HepG2 (cell line): Measurements from ENCODE around the gene TCF19. TPM values are rescaled to one million over a fixed set of nuclear protein-coding genes. Genes with fewer than 3 reads are reported as not detected.

Experiments used
- CBX1 ChIP-seq: IDR thresholded peaks from one replicate; pipeline ENCODE4 v1.6.1; 2016; ENCODE audit warnings: antibody characterized with exemption, low read depth
- ELF1 ChIP-seq: sonication (generic); formaldehyde crosslinking; IDR thresholded peaks from 2 replicates; pipeline ENCODE4 v1.4.0; 2020; ENCODE audit warnings: missing genetic modification reagents
- GABPA ChIP-seq, 2 experiments: IDR thresholded peaks; 2 replicates each; pipeline ENCODE4 v1.6.1; 2011 to 2016; ENCODE audit warnings: low read depth in 2 of 2, low read length in 1 of 2, missing biosample characterization in 1 of 2, missing genetic modification characterization in 1 of 2
- KLF15 ChIP-seq: sonication (generic); formaldehyde crosslinking; IDR thresholded peaks from 2 replicates; pipeline ENCODE4 v1.8.1; 2023; ENCODE audit warnings: borderline replicate concordance, mild to moderate bottlenecking, inconsistent platforms, missing genetic modification reagents, mixed read lengths
- SIN3A ChIP-seq: IDR thresholded peaks from 2 replicates; pipeline ENCODE4 v1.6.1; 2011; ENCODE audit warnings: low read depth, mild to moderate bottlenecking, control low read depth, low read length, borderline replicate concordance
- SRF ChIP-seq: IDR thresholded peaks from 2 replicates; pipeline ENCODE4 v1.6.1; 2011; ENCODE audit warnings: mild to moderate bottlenecking, low read depth, low read length, moderate library complexity
- ZIK1 ChIP-seq: sonication (generic); formaldehyde crosslinking; IDR thresholded peaks from 2 replicates; pipeline ENCODE4 v1.5.0; 2020; ENCODE audit warnings: mild to moderate bottlenecking, low read depth, missing genetic modification reagents, borderline replicate concordance
- ZNF230 ChIP-seq: sonication (generic); formaldehyde crosslinking; IDR thresholded peaks from 2 replicates; pipeline ENCODE4 v1.4.0; 2020; ENCODE audit warnings: mild to moderate bottlenecking, missing genetic modification reagents
- ZNF251 ChIP-seq: sonication (generic); formaldehyde crosslinking; IDR thresholded peaks from 2 replicates; pipeline ENCODE4 v1.9.0; 2021; ENCODE audit warnings: mild to moderate bottlenecking, missing genetic modification reagents
- ZNF331 ChIP-seq: sonication (generic); formaldehyde crosslinking; IDR thresholded peaks from 2 replicates; pipeline ENCODE4 v1.4.0; 2020; ENCODE audit warnings: missing genetic modification reagents
- ZNF343 ChIP-seq: sonication (generic); formaldehyde crosslinking; IDR thresholded peaks from 2 replicates; pipeline ENCODE4 v1.4.0; 2020; ENCODE audit warnings: mild to moderate bottlenecking, missing genetic modification reagents
- ZSCAN22 ChIP-seq: sonication (generic); formaldehyde crosslinking; IDR thresholded peaks from 2 replicates; pipeline ENCODE4 v1.4.0; 2020; ENCODE audit warnings: mild to moderate bottlenecking, missing genetic modification reagents
- polyA plus RNA-seq, 8 experiments: library from polyadenylated mRNA; depleted of rRNA in 3 of 8; stranded (reverse) in 7 of 8; unstranded in 1 of 8; fragments of >200 nt; fragmentation: Illumina TruSeq in 4 of 8; extraction: Trizol in 4 of 8; gene quantifications; 2 replicates each; pipeline versions ENCODE4 v1.2.1 to v1.2.3, GENCODE V29; 2011 to 2016; ENCODE audit warnings: low read depth in 4 of 8, missing spikeins in 1 of 8, mixed read lengths in 1 of 8; ENCODE audit not compliant: insufficient read depth in 1 of 8
- total RNA-seq, 5 experiments: library from RNA; depleted of rRNA; stranded (reverse); fragments of >200 nt; fragmentation: Illumina TruSeq; extraction: Trizol; gene quantifications; 2 replicates each; pipeline ENCODE4 v1.2.3, GENCODE V29; 2016; ENCODE audit warnings: low read depth in 1 of 5
- TF ChIP-seq, protein P1 (sequence below), 2 experiments: sonication (generic) in 1 of 2; formaldehyde crosslinking in 1 of 2; IDR thresholded peaks; 2 replicates each; pipeline versions ENCODE4 v1.6.1 to v1.9.0; 2014 to 2022; ENCODE audit warnings: antibody characterized with exemption in 1 of 2, borderline replicate concordance in 1 of 2, inconsistent platforms in 1 of 2, low read depth in 1 of 2, missing genetic modification reagents in 1 of 2
- TF ChIP-seq, protein P2 (sequence below): sonication (generic); formaldehyde crosslinking; IDR thresholded peaks from 2 replicates; pipeline ENCODE4 v1.8.0; 2022; ENCODE audit warnings: missing genetic modification reagents, mild to moderate bottlenecking, borderline replicate concordance
- TF ChIP-seq, protein P3 (sequence below): sonication (generic); formaldehyde crosslinking; IDR thresholded peaks from 2 replicates; pipeline ENCODE4 v1.4.0; 2020; ENCODE audit warnings: missing genetic modification reagents, borderline replicate concordance
- TF ChIP-seq, protein P4 (sequence below): sonication (generic); formaldehyde crosslinking; IDR thresholded peaks from 2 replicates; pipeline ENCODE4 v1.5.1; 2020; ENCODE audit warnings: missing genetic modification reagents, mild to moderate bottlenecking, borderline replicate concordance

The TCF19 gene
- total and polyA plus RNA-seq, 2 of the 13 experiments (the other 11 are each of a cell fraction or from before 2014, with no cell fraction given) = 4.9 to 22.2 TPM

DNA sequence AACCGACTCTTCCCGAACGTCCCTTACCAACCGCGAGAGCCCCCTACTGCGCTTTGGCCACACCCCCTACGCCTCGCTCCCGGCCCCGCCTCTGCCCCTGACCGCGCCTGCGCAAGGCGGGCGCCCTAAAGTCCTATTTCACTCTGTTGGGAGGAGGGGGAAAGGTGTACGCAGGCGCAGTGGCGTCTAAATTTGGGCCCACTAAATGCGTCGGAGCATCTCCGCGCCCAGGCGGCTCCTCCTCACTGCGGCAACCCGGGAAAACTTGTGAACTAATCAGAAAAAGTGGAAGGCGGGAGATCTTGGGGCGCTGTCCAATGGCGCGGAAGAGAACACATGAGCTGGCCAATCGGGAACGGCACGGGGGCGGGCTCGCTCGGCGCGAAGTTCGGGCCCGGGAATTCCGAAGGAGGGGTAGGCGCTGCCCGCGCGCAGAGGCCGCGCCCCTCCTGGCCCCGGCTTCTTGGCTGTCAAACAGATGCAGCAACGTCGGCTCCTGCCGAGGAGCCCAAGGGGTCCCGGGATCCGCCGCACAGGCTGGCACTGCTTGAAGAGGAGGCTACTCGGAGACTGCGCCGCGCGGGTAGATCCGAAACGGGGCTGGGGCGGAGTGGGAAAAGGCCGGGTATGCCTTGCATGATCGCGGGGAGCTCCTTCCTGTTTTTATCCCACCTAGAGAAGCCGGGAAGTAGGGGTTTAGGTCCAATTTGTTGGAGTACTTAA is at the start of gene TCF19 (continued):
- TF ChIP-seq, protein P1, sequence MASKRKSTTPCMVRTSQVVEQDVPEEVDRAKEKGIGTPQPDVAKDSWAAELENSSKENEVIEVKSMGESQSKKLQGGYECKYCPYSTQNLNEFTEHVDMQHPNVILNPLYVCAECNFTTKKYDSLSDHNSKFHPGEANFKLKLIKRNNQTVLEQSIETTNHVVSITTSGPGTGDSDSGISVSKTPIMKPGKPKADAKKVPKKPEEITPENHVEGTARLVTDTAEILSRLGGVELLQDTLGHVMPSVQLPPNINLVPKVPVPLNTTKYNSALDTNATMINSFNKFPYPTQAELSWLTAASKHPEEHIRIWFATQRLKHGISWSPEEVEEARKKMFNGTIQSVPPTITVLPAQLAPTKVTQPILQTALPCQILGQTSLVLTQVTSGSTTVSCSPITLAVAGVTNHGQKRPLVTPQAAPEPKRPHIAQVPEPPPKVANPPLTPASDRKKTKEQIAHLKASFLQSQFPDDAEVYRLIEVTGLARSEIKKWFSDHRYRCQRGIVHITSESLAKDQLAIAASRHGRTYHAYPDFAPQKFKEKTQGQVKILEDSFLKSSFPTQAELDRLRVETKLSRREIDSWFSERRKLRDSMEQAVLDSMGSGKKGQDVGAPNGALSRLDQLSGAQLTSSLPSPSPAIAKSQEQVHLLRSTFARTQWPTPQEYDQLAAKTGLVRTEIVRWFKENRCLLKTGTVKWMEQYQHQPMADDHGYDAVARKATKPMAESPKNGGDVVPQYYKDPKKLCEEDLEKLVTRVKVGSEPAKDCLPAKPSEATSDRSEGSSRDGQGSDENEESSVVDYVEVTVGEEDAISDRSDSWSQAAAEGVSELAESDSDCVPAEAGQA (IDR thresholded peaks at IDR 0.05; ENCODE audit: low read depth) = no peak
- TF ChIP-seq, protein P1 (CRISPR knock-in tag; IDR thresholded peaks at IDR 0.05; ENCODE audit: borderline replicate concordance) = no peak
- TF ChIP-seq ZIK1 (CRISPR knock-in tag) (no peak), SRF (no peak), CBX1 (no peak), GABPA (IDR thresholded peaks at IDR 0.05; ENCODE audit: low read depth, low read length) (no peak), GABPA (CRISPR knock-in tag; IDR thresholded peaks at IDR 0.05; ENCODE audit: low read depth) (no peak; the same call in 1 of the 2 replicates), ZSCAN22 (CRISPR knock-in tag) (no peak), KLF15 (no peak), ZNF331 (CRISPR knock-in tag) (no peak), SIN3A (peak; percentile 99), ZNF251 (CRISPR knock-in tag) (no peak), ELF1 (CRISPR knock-in tag) (peak; percentile 35; the same call in 1 of the 2 replicates), ZNF230 (0 out of 2 replicates have a peak, but pooled peaks have one; percentile 35), ZNF343 (CRISPR knock-in tag) (no peak)
- TF ChIP-seq, protein P2, sequence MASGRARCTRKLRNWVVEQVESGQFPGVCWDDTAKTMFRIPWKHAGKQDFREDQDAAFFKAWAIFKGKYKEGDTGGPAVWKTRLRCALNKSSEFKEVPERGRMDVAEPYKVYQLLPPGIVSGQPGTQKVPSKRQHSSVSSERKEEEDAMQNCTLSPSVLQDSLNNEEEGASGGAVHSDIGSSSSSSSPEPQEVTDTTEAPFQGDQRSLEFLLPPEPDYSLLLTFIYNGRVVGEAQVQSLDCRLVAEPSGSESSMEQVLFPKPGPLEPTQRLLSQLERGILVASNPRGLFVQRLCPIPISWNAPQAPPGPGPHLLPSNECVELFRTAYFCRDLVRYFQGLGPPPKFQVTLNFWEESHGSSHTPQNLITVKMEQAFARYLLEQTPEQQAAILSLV (CRISPR knock-in tag) = peak; percentile 30; the same call in 1 of the 2 replicates
- TF ChIP-seq, protein P3, sequence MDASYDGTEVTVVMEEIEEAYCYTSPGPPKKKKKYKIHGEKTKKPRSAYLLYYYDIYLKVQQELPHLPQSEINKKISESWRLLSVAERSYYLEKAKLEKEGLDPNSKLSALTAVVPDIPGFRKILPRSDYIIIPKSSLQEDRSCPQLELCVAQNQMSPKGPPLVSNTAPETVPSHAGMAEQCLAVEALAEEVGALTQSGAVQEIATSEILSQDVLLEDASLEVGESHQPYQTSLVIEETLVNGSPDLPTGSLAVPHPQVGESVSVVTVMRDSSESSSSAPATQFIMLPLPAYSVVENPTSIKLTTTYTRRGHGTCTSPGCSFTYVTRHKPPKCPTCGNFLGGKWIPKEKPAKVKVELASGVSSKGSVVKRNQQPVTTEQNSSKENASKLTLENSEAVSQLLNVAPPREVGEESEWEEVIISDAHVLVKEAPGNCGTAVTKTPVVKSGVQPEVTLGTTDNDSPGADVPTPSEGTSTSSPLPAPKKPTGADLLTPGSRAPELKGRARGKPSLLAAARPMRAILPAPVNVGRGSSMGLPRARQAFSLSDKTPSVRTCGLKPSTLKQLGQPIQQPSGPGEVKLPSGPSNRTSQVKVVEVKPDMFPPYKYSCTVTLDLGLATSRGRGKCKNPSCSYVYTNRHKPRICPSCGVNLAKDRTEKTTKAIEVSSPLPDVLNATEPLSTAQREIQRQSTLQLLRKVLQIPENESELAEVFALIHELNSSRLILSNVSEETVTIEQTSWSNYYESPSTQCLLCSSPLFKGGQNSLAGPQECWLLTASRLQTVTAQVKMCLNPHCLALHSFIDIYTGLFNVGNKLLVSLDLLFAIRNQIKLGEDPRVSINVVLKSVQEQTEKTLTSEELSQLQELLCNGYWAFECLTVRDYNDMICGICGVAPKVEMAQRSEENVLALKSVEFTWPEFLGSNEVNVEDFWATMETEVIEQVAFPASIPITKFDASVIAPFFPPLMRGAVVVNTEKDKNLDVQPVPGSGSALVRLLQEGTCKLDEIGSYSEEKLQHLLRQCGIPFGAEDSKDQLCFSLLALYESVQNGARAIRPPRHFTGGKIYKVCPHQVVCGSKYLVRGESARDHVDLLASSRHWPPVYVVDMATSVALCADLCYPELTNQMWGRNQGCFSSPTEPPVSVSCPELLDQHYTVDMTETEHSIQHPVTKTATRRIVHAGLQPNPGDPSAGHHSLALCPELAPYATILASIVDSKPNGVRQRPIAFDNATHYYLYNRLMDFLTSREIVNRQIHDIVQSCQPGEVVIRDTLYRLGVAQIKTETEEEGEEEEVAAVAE (CRISPR knock-in tag) = no peak
- TF ChIP-seq, protein P4, sequence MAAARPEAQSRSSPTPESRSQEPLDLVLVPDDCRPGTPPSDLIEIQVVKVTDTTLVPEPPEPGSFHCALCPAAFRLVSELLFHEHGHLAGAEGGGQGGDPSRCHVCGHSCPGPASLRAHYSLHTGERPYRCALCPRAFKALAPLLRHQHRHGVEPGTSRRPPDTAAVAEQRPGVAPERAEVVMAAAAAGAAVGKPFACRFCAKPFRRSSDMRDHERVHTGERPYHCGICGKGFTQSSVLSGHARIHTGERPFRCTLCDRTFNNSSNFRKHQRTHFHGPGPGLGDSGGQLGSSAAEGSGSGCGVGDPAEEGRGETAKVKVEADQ = peak; percentile 55; the same call in 1 of the 2 replicates
